K562 (cell line): ENCODE results near the gene METTL6. TPM values are rescaled to one million over a fixed set of nuclear protein-coding genes. Genes with fewer than 3 reads are reported as not detected.

Source experiments
- ATAC-seq: fragments of 200-7000 bp; cut with Tn5 transposase; 3 replicates; pipeline ENCODE4 v1.9.1; 2020; ENCODE audit warnings: moderate library complexity
- BruUV-seq: library from RNA; stranded (reverse); fragments of 400-500 nt; replicated peaks from 2 replicates; lab custom pipeline; 2021; lab: Mats Ljungman, UMichigan
- CTCF ChIA-PET: fragments of 300-600 bp; formaldehyde crosslinking; extraction: SDS; loops from one replicate; lab custom pipeline; 2021; ENCODE audit warnings: low intra/inter-chr PET ratio; lab: Yijun Ruan, JAX
- POLR2A ChIA-PET: fragments of 300-600, 350-650 bp; sonication (Branson Sonifier 250); formaldehyde crosslinking; extraction: SDS; loops from one replicate; lab custom pipeline; 2021; ENCODE audit warnings: antibody characterized with exemption, inconsistent platforms; lab: Yijun Ruan, JAX
- DNase-seq, 4 experiments: peaks; one replicate each; pipeline versions ENCODE4 v3.0.0 to v3.0.0-alpha.2; 2011 to 2018; ENCODE audit warnings: low spot score in 3 of 4, mixed read lengths in 3 of 4; ENCODE audit errors: extremely low read depth in 1 of 4
- FAIRE-seq: peaks from 2 replicates; lab custom pipeline; 2011; peaks lifted over from hg19 to GRCh38; lab: Jason Lieb, UNC
- H2AFZ ChIP-seq: 2 replicates; pipeline ENCODE4 v1.6.0; 2011; ENCODE audit warnings: low read depth, low read length, control low read depth, inconsistent platforms
- H3K27ac ChIP-seq: fragments of 200-600 bp; 3 replicates; pipeline ENCODE4 v1.8.0; 2011; ENCODE audit warnings: low read depth, mild to moderate bottlenecking, control low read depth, inconsistent platforms, low read length, moderate library complexity, mixed read lengths; ENCODE audit errors: extremely low read depth
- H3K27me3 ChIP-seq, 2 experiments: fragments of 300-600 bp in 1 of 2; 2 replicates in 1 of 2; 3 replicates in 1 of 2; pipeline versions ENCODE4 v1.6.0 to v1.8.0; 2011; ENCODE audit warnings: inconsistent platforms in 2 of 2, low read length in 2 of 2, mild to moderate bottlenecking in 1 of 2, mixed read lengths in 1 of 2, moderate library complexity in 1 of 2; ENCODE audit not compliant: control insufficient read depth in 2 of 2, insufficient read depth in 2 of 2
- H3K36me3 ChIP-seq: fragments of 300-600 bp; 3 replicates; pipeline ENCODE4 v1.8.0; 2011; ENCODE audit warnings: mild to moderate bottlenecking, low read length, inconsistent platforms; ENCODE audit not compliant: control insufficient read depth, insufficient read depth
- H3K4me1 ChIP-seq, 2 experiments: fragments of 200-600 bp in 1 of 2; replicated peaks in 1 of 2; 2 replicates in 1 of 2; 3 replicates in 1 of 2; pipeline versions ENCODE4 v1.5.1 to v1.8.0; 2011; ENCODE audit warnings: inconsistent platforms in 2 of 2, low read length in 2 of 2, mild to moderate bottlenecking in 1 of 2, mixed read lengths in 1 of 2, moderate library complexity in 1 of 2; ENCODE audit not compliant: control insufficient read depth in 2 of 2, insufficient read depth in 2 of 2
- H3K4me2 ChIP-seq: 2 replicates; pipeline ENCODE4 v1.6.1; 2011; ENCODE audit warnings: low read length, control low read depth, inconsistent platforms, mixed read lengths; ENCODE audit not compliant: insufficient read depth
- H3K4me3 ChIP-seq: fragments of 200-600 bp; sonication (generic), shearing (Covaris generic); 2 replicates; pipeline ENCODE4 v1.5.1; 2016; ENCODE audit warnings: control low read depth, inconsistent platforms
- H3K79me2 ChIP-seq: fragments of 200-600 bp; 3 replicates; pipeline ENCODE4 v1.8.0; 2011; ENCODE audit warnings: low read length, inconsistent platforms; ENCODE audit not compliant: control insufficient read depth, insufficient read depth
- H3K9ac ChIP-seq, 2 experiments: 2 replicates each; pipeline versions ENCODE4 v1.6.0 to v1.6.1; 2011; ENCODE audit warnings: low read depth in 2 of 2, low read length in 2 of 2, control low read depth in 1 of 2, inconsistent platforms in 1 of 2, mild to moderate bottlenecking in 1 of 2, mixed read lengths in 1 of 2; ENCODE audit not compliant: insufficient read depth in 1 of 2
- H3K9me1 ChIP-seq: one replicate; pipeline ENCODE4 v1.6.0; 2011; ENCODE audit warnings: inconsistent platforms, mild to moderate bottlenecking, low read length, moderate library complexity; ENCODE audit not compliant: control insufficient read depth, insufficient read depth
- H3K9me3 ChIP-seq: replicated peaks from 2 replicates; pipeline ENCODE4 v1.5.1; 2011; ENCODE audit warnings: low read depth, low read length, inconsistent platforms; ENCODE audit not compliant: control insufficient read depth, insufficient read depth
- H4K20me1 ChIP-seq: replicated peaks from 2 replicates; pipeline ENCODE4 v1.6.1; 2011; ENCODE audit warnings: low read length, inconsistent platforms, mixed read lengths; ENCODE audit not compliant: control insufficient read depth, insufficient read depth
- ETS2 ChIP-seq: IDR thresholded peaks from 2 replicates; pipeline ENCODE4 v1.6.1; 2016; ENCODE audit warnings: borderline replicate concordance, missing genetic modification characterization, mild to moderate bottlenecking, moderate library complexity, missing compliant biosample characterization; ENCODE audit not compliant: poor library complexity, severe bottlenecking
- KHSRP ChIP-seq: fragments of 450-650 bp; IDR thresholded peaks from 2 replicates; pipeline ENCODE4 v1.6.1; 2017
- MEF2D ChIP-seq: conservative IDR thresholded peaks from 2 replicates; pipeline ENCODE4 v1.6.1; 2016; ENCODE audit warnings: low read depth, missing genetic modification characterization, missing compliant biosample characterization
- NR3C1 ChIP-seq: sonication (generic); formaldehyde crosslinking; IDR thresholded peaks from 2 replicates; pipeline ENCODE4 v1.8.1; 2022; ENCODE audit warnings: missing genetic modification reagents
- TAF15 ChIP-seq: fragments of 200-400 bp; formaldehyde crosslinking; IDR thresholded peaks from 2 replicates; pipeline ENCODE4 v1.6.1; 2017; ENCODE audit warnings: mild to moderate bottlenecking, low read depth, low read length, moderate library complexity
- TARDBP ChIP-seq: fragments of 450-650 bp; IDR thresholded peaks from 2 replicates; pipeline ENCODE4 v1.6.1; 2016
- TRIM24 ChIP-seq, 2 experiments: fragments of 450-650 bp; IDR thresholded peaks; 2 replicates each; pipeline ENCODE4 v1.6.1; 2016
- ZNF354B ChIP-seq: fragments of 250-450 bp; sonication (Bioruptor Pico); IDR thresholded peaks from 2 replicates; pipeline ENCODE4 v1.4.0; 2020
- ZNF668 ChIP-seq: fragments of 250-450 bp; sonication (Bioruptor Pico); IDR thresholded peaks from 2 replicates; pipeline ENCODE4 v1.8.0; 2022; ENCODE audit warnings: mild to moderate bottlenecking, inconsistent platforms
- ZNF75A ChIP-seq: fragments of 450-650 bp; formaldehyde crosslinking; IDR thresholded peaks from 2 replicates; pipeline ENCODE4 v1.4.0; 2020; ENCODE audit warnings: mild to moderate bottlenecking
- ZNF77 ChIP-seq: fragments of 250-450 bp; sonication (Bioruptor Pico); IDR thresholded peaks from 2 replicates; pipeline ENCODE4 v1.5.0; 2020
- WGBS: fragments of 100-300 bp; shearing (Covaris generic); methylation state at CpG from one replicate; pipeline ENCODE4 v1.1.6; 2016; ENCODE audit warnings: low coverage, mixed read lengths; ENCODE audit not compliant: insufficient coverage; ENCODE audit errors: missing lambda C conversion rate; 5-methylcytosine and 5-hydroxymethylcytosine counted together
- in situ Hi-C: fragments of 300-500 bp; cut with MboI; formaldehyde crosslinking; loops from 4 replicates; pipeline ENCODE4 v1.15.0; 2018; ENCODE audit warnings: inconsistent platforms, mixed read lengths
- intact Hi-C: fragments of 100-400 bp; cut with micrococcal nuclease; formaldehyde crosslinking; loops from 2 replicates; pipeline ENCODE4 v1.14.2; 2022
- polyA plus RNA-seq, 8 experiments: library from polyadenylated mRNA; depleted of rRNA in 4 of 8; stranded (reverse) in 5 of 8; unstranded in 3 of 8; fragments of >200 nt; fragmentation: Nextera tagmentation in 2 of 8; fragmentation: Illumina TruSeq in 1 of 8; extraction: Ambion mirVana in 2 of 8; extraction: Trizol in 1 of 8; gene quantifications; 2 replicates each; pipeline versions ENCODE4 v1.2.1 to v1.2.3, GENCODE V29; 2011 to 2014; ENCODE audit warnings: inconsistent platforms in 1 of 8, missing spikeins in 1 of 8
- total RNA-seq, 7 experiments: library from RNA; depleted of rRNA in 6 of 7; stranded (reverse); fragments of >200 nt in 6 of 7; fragmentation: Illumina TruSeq in 2 of 7; extraction: Trizol in 2 of 7; gene quantifications; 2 replicates each; pipeline versions ENCODE4 v1.2.1 to v1.2.3, GENCODE V29; 2011 to 2021; ENCODE audit warnings: low replicate concordance in 1 of 7
- TF ChIP-seq, protein P1 (sequence below): sonication (generic); formaldehyde crosslinking; IDR thresholded peaks from 2 replicates; pipeline ENCODE4 v1.8.0; 2022; ENCODE audit warnings: missing genetic modification reagents, mild to moderate bottlenecking, borderline replicate concordance
- TF ChIP-seq, protein P2 (sequence below): sonication (generic); formaldehyde crosslinking; IDR thresholded peaks from 2 replicates; pipeline ENCODE4 v1.8.0; 2022; ENCODE audit warnings: mild to moderate bottlenecking, missing genetic modification reagents
- TF ChIP-seq, protein P3 (sequence below): fragments of 200-800 bp; sonication (Bioruptor generic); IDR thresholded peaks from 2 replicates; pipeline ENCODE4 v1.6.1; 2017; ENCODE audit warnings: missing genetic modification characterization, missing compliant biosample characterization

METTL6 gene
- total and polyA plus RNA-seq, 9 of the 15 experiments (the other 6 are each of a cell fraction or from before 2014, with no cell fraction given), result 18.8 to 61.5 (median 33.9) TPM

GRCh38 chr3:15420871-15421270 lies 6.5 kb downstream of the METTL6 start:
- POLR2A ChIA-PET, result interaction anchor here (1.2 kb wide), 1 partner anchor 46 kb away, joined by 4 read pairs; no protein-coding TSS in a partner anchor
- Histone ChIP-seq H3K4me3 (no peak overlapping the region), H3K27me3 (no peaks in the 10 kb centered on the region), H3K36me3 (peaks cover 41% of the 10 kb centered on the region), H3K4me2 (no peak overlapping the region), H3K27ac (no peak overlapping the region), H3K79me2 (no peaks in the 10 kb centered on the region), H2AFZ (no peak overlapping the region), H3K9me3 (no peaks in the 10 kb centered on the region), H4K20me1 (no peaks in the 10 kb centered on the region), H3K4me1 (no peaks in the 10 kb centered on the region), H3K9ac (no peak overlapping the region), H3K9me1 (no peaks in the 10 kb centered on the region)
- BruUV-seq, result no TSS peak
- ATAC-seq (no peak), DNase-seq (no peak), FAIRE-seq (no peak)
- intact Hi-C loops (no loop called here), in situ Hi-C loops (no loop called here)
- CTCF ChIA-PET, result no interaction called here
- 60% methylated on average over 4 of the region's 4 CpGs for WGBS
- TF ChIP-seq ETS2 (no peak), ZNF668 (CRISPR knock-in tag) (no peak), ZNF77 (CRISPR knock-in tag) (no peak), NR3C1 (CRISPR knock-in tag) (no peak), TARDBP (no peak), ZNF354B (no peak), ZNF75A (CRISPR knock-in tag) (no peak), MEF2D (no peak), TAF15 (no peak), TRIM24 (IDR thresholded peaks at IDR 0.05) (no peak), KHSRP (no peak)
- TF ChIP-seq, protein P1, sequence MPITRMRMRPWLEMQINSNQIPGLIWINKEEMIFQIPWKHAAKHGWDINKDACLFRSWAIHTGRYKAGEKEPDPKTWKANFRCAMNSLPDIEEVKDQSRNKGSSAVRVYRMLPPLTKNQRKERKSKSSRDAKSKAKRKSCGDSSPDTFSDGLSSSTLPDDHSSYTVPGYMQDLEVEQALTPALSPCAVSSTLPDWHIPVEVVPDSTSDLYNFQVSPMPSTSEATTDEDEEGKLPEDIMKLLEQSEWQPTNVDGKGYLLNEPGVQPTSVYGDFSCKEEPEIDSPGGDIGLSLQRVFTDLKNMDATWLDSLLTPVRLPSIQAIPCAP (CRISPR knock-in tag), result no peak
- TF ChIP-seq, protein P2, sequence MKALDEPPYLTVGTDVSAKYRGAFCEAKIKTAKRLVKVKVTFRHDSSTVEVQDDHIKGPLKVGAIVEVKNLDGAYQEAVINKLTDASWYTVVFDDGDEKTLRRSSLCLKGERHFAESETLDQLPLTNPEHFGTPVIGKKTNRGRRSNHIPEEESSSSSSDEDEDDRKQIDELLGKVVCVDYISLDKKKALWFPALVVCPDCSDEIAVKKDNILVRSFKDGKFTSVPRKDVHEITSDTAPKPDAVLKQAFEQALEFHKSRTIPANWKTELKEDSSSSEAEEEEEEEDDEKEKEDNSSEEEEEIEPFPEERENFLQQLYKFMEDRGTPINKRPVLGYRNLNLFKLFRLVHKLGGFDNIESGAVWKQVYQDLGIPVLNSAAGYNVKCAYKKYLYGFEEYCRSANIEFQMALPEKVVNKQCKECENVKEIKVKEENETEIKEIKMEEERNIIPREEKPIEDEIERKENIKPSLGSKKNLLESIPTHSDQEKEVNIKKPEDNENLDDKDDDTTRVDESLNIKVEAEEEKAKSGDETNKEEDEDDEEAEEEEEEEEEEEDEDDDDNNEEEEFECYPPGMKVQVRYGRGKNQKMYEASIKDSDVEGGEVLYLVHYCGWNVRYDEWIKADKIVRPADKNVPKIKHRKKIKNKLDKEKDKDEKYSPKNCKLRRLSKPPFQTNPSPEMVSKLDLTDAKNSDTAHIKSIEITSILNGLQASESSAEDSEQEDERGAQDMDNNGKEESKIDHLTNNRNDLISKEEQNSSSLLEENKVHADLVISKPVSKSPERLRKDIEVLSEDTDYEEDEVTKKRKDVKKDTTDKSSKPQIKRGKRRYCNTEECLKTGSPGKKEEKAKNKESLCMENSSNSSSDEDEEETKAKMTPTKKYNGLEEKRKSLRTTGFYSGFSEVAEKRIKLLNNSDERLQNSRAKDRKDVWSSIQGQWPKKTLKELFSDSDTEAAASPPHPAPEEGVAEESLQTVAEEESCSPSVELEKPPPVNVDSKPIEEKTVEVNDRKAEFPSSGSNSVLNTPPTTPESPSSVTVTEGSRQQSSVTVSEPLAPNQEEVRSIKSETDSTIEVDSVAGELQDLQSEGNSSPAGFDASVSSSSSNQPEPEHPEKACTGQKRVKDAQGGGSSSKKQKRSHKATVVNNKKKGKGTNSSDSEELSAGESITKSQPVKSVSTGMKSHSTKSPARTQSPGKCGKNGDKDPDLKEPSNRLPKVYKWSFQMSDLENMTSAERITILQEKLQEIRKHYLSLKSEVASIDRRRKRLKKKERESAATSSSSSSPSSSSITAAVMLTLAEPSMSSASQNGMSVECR (CRISPR knock-in tag), result no peak
- TF ChIP-seq, protein P3, sequence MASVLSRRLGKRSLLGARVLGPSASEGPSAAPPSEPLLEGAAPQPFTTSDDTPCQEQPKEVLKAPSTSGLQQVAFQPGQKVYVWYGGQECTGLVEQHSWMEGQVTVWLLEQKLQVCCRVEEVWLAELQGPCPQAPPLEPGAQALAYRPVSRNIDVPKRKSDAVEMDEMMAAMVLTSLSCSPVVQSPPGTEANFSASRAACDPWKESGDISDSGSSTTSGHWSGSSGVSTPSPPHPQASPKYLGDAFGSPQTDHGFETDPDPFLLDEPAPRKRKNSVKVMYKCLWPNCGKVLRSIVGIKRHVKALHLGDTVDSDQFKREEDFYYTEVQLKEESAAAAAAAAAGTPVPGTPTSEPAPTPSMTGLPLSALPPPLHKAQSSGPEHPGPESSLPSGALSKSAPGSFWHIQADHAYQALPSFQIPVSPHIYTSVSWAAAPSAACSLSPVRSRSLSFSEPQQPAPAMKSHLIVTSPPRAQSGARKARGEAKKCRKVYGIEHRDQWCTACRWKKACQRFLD (CRISPR knock-in tag), result no peak
